Prostate gland (tissue), 2 donors: ENCODE measurements around the gene ESF1.

Experiments
- POLR2A ChIP-seq: fragments of 450-650 bp; IDR thresholded peaks from one replicate; pipeline ENCODE4 v1.6.1; 2016; ENCODE audit warnings: antibody characterized with exemption, mild to moderate bottlenecking
- POLR2AphosphoS5 ChIP-seq: sonication (generic); formaldehyde crosslinking; IDR thresholded peaks from one replicate; pipeline ENCODE4 v1.6.1; 2017; ENCODE audit warnings: antibody characterized with exemption
- TF ChIP-seq, protein P1 (sequence below), 4 experiments: fragments of 200-600 bp in 2 of 4; fragments of 450-650 bp in 2 of 4; sonication (generic) in 2 of 4; IDR thresholded peaks; 1 replicate in 3 of 4; 2 replicates in 1 of 4; pipeline ENCODE4 v1.5.1; 2016 to 2019; ENCODE audit warnings: antibody characterized with exemption in 4 of 4, mild to moderate bottlenecking in 2 of 4, moderate library complexity in 2 of 4

DNA sequence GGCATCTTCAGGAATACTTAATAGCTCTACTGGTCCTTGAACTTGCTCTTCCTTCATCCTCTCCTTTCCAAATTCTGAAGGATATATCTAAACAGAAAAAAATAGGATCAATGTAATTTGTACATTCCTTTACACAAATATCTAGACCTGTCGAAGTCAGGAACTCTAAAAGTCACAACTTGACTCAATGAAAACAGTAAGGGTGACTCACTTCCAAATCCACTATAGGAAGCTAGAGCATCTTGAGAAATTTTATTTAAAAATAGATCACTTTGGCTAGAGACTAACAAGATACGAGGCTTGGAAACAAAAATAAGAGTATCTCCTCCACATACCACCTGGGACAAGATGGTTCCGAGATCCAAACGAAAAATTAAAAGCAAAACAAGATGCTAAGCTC, 12.2 kb downstream of the ESF1 start:
- TF ChIP-seq, protein P1, sequence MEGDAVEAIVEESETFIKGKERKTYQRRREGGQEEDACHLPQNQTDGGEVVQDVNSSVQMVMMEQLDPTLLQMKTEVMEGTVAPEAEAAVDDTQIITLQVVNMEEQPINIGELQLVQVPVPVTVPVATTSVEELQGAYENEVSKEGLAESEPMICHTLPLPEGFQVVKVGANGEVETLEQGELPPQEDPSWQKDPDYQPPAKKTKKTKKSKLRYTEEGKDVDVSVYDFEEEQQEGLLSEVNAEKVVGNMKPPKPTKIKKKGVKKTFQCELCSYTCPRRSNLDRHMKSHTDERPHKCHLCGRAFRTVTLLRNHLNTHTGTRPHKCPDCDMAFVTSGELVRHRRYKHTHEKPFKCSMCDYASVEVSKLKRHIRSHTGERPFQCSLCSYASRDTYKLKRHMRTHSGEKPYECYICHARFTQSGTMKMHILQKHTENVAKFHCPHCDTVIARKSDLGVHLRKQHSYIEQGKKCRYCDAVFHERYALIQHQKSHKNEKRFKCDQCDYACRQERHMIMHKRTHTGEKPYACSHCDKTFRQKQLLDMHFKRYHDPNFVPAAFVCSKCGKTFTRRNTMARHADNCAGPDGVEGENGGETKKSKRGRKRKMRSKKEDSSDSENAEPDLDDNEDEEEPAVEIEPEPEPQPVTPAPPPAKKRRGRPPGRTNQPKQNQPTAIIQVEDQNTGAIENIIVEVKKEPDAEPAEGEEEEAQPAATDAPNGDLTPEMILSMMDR (IDR thresholded peaks at IDR 0.05): no peak
- TF ChIP-seq POLR2A: no peak
- TF ChIP-seq POLR2AphosphoS5: no peak
